ENCODE data around the gene PLPP3. TPM values are rescaled to one million over a fixed set of nuclear protein-coding genes. Genes with fewer than 3 reads are reported as not detected.

PLPP3 gene
- total RNA-seq, 1 experiment from 2014 or later, result 26.7 TPM

GRCh38 chr1:56489695-56490094 is 89.7 kb downstream of the PLPP3 start:
- no peak overlapping the region for H3K56ac ChIP-seq (ENCODE audit: insufficient read length, low read depth, low read length)
- no peak overlapping the region for H2BK12ac ChIP-seq (ENCODE audit: insufficient read length, low read depth, low read length)
- H2BK5ac ChIP-seq (ENCODE audit: insufficient read length, low read length), result no peak overlapping the region
- Mint-ChIP-seq H3K9me3 (no peaks in the 10 kb centered on the region), H3K4me1 (peaks cover 32 to 36% of the 10 kb centered on the region in 2 experiments), H3K4me3 (no peak overlapping the region), H3K36me3 (ENCODE audit: insufficient read depth in 1 of 3, low read depth in 3 of 3) (peaks cover 4 to 25% (median 12%) of the 10 kb centered on the region in 3 experiments; a peak in 6 of 7 replicates), H3K27me3 (ENCODE audit: low read depth) (no peaks in the 10 kb centered on the region), H3K27ac (no peak overlapping the region)
- H3K18ac ChIP-seq (ENCODE audit: insufficient read length, low read depth, low read length), result no peak overlapping the region
- no peak overlapping the region for H2BK20ac ChIP-seq (ENCODE audit: low read depth, low read length, poor library complexity, severe bottlenecking)
- no peaks in the 10 kb centered on the region for H4K20me1 ChIP-seq (ENCODE audit: control insufficient read depth, insufficient read depth, insufficient read length)
- no peak overlapping the region for H3K9ac ChIP-seq (ENCODE audit: extremely low read depth, insufficient read length, low read length)
- no peak overlapping the region for H3T11ph ChIP-seq (ENCODE audit: low read length)
- H3K23ac ChIP-seq (ENCODE audit: insufficient read length, low read depth, low read length), result no peak overlapping the region
- H2BK15ac ChIP-seq (ENCODE audit: low read depth, low read length), result no peak overlapping the region
- no peaks in the 10 kb centered on the region for H3K79me2 ChIP-seq (ENCODE audit: insufficient read depth, low read length)
- H2AK5ac ChIP-seq (ENCODE audit: insufficient read length, low read length), result no peak overlapping the region
- no peaks in the 10 kb centered on the region for H3K9me3 ChIP-seq (ENCODE audit: control insufficient read depth, low read depth, low read length)
- H3K23me2 ChIP-seq (ENCODE audit: insufficient read length, low read depth, low read length, poor library complexity, severe bottlenecking), result no peaks in the 10 kb centered on the region
- H4K5ac ChIP-seq (ENCODE audit: insufficient read length, low read depth, low read length), result no peak overlapping the region
- no peak overlapping the region for H3K27ac ChIP-seq (ENCODE audit: insufficient read length, low read depth, low read length)
- no peaks in the 10 kb centered on the region for H3K27me3 ChIP-seq (ENCODE audit: insufficient read depth, low read length)
- H3K14ac ChIP-seq (ENCODE audit: insufficient read depth, low read length), result no peak overlapping the region
- H4K91ac ChIP-seq (ENCODE audit: insufficient read length, low read depth, low read length), result no peak overlapping the region
- H3K4me1 ChIP-seq (ENCODE audit: insufficient read depth, low read length), result peaks cover 3% of the 10 kb centered on the region; the same call in 1 of the 2 replicates
- WGBS (ENCODE audit: extremely low coverage, insufficient read length, low lambda C conversion rate), result no CpG with 5 or more reads among the region's 8 CpGs
- DNase-seq, result no peak
- H3K4ac ChIP-seq (ENCODE audit: low read depth, low read length), result no peak overlapping the region
- H2BK120ac ChIP-seq (ENCODE audit: low read depth, low read length, poor library complexity, severe bottlenecking), result no peak overlapping the region
- H3K4me2 ChIP-seq (ENCODE audit: insufficient read depth, insufficient read length, low read length), result no peak overlapping the region
- H2AFZ ChIP-seq (ENCODE audit: low read length), result no peak overlapping the region
- no peak for TF ChIP-seq CTCF (conservative IDR thresholded peaks at IDR 0.05)
- H3K79me1 ChIP-seq (ENCODE audit: insufficient read depth, low read depth, low read length, poor library complexity, severe bottlenecking), result no peaks in the 10 kb centered on the region
- H4K8ac ChIP-seq (replicated peaks; ENCODE audit: insufficient read length, low read depth, low read length), result no peak overlapping the region

Data from H9 (cell line).